ENCODE results near the gene TP53I11. TPM values are rescaled to one million over a fixed set of nuclear protein-coding genes. Genes with fewer than 3 reads are reported as not detected.

Gene TP53I11
- total and polyA plus RNA-seq, 9 of the 15 experiments (the other 6 are each of a cell fraction or from before 2014, with no cell fraction given) = 0.14 to 2.5 (median 1.2) TPM; not detected in 2

DNA sequence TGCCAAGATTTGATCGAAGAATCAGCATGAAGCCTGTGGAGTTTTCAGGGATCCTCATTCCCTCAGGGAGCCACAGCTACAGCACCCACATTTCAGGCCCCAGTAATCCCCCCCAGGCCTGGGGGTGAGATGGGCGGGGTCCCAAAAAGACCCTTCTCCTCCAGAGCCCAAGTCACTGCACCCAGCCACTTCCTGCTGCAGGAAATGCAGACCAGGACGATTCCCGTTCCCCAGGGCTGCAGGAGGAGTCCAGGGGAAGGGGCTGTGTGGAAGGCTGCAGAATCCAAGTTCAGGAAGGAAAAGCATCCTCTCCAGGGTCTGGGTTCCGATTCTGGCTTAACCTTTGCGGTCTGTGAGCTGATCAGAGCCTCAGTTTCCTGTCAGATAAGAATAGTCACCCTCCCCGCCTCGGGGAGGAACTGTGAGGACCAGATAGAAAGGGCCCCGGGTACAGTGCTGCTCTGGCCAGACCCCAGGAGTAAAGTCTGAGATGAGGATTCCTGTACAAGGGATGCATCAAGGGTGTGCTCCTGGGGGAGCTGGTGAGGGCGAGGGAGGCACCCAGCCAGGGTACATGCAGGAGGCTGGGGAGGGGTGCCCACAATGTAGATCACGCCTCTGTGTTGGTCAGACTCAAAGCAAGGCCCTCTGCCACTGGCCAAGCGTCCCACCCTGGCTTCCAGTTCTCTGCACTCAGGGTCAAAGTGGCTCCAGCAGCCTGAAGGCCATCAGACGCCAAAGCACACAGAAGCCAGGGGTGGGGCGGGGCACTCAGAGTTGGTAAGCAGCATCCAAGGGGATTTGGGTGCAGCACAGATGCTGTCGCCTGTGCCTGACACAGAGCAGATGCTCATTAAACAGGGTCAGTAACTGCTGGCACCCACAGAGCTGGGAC lies 30.1 kb upstream of the TP53I11 start (continued):
- TF ChIP-seq YY1 (IDR thresholded peaks at IDR 0.05; ENCODE audit: borderline replicate concordance in 1 of 3, control insufficient read depth in 1 of 3, extremely low read depth in 1 of 3, insufficient read depth in 3 of 3, insufficient read length in 1 of 3, insufficient replicate concordance in 2 of 3, low read depth in 1 of 3, low read length in 2 of 3) (no peak), ZNF76 (CRISPR knock-in tag; IDR thresholded peaks at IDR 0.05; ENCODE audit: borderline replicate concordance) (no peak), ZNF140 (CRISPR knock-in tag; IDR thresholded peaks at IDR 0.05) (no peak)

DNA sequence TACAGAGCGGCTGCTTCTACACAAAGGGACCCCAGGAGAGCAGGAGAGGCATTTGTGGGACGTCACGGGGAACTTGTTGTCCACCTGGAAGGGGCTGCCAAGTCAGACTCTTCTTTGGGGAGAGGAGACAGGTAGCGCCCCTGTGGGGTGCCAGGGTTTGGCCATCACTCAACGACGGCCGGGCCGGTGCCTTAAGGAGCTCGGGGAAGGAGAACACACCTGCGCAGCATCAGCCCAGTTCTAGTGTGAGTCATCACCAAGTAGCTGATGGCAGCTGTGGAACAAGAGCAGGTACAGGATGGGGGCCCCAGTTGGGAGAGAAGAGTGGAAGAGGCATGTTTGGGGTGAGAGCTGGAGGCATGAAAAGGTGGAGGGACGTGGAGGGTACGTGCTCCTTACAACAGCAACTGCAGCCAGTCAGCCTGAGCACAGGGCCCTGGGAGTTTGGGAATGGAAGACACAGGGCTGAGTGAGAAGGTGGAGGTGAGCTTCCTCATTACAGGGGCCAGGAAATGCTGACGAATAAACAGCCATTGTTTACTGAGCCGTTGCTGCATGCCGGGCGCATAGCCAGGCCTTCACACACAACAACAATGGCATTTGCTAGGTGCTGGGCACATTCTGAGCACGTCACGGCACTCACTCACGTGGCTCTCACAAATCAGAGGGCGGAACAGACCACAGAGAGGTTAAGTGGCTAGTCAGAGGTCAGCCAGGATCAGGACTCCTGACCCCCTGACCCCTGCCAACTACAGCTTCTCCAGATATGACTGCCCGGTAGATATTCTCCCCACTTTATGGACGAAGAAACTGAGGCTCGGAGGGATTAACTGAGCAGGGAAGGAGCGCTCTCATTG lies 29.1 kb upstream of the TP53I11 start:
- FAIRE-seq (no peak), ATAC-seq (no peak), DNase-seq (ENCODE audit: extremely low read depth in 1 of 4, low spot score in 3 of 4) (no peak)
- no TSS peak for BruUV-seq (replicated peaks)
- CTCF ChIA-PET (ENCODE audit: low intra/inter-chr PET ratio) = no interaction called here
- intact Hi-C loops (cut with micrococcal nuclease) (loop anchor here (5.0 kb wide), 1 partner anchor 42 kb away; no protein-coding TSS in a partner anchor), in situ Hi-C loops (cut with MboI) (no loop called here)
- H3K9ac ChIP-seq (ENCODE audit: insufficient read depth in 1 of 2, low read depth in 2 of 2, low read length in 2 of 2) = no peak overlapping the region
- no peaks in the 10 kb centered on the region for H3K36me3 ChIP-seq (ENCODE audit: control insufficient read depth, insufficient read depth, low read length)
- H2AFZ ChIP-seq (ENCODE audit: low read depth, low read length) = no peak overlapping the region
- H3K4me3 ChIP-seq = no peak overlapping the region
- WGBS (ENCODE audit: insufficient coverage, low coverage, missing lambda C conversion rate) = 1% methylated on average over 22 of the region's 24 CpGs
- H3K4me2 ChIP-seq (ENCODE audit: insufficient read depth, low read length) = no peak overlapping the region
- POLR2A ChIA-PET = interaction anchor here (0.6 to 1.0 kb wide), 4 partner anchors 13 to 236 kb away, joined by 3 to 5 read pairs (median 4); no protein-coding TSS in a partner anchor
- peaks cover 0 to 48% of the 10 kb centered on the region in 2 experiments; a peak in 3 of 5 replicates for H3K27me3 ChIP-seq (ENCODE audit: control insufficient read depth in 2 of 2, insufficient read depth in 2 of 2, low read length in 2 of 2)
- no peaks in the 10 kb centered on the region for H3K79me2 ChIP-seq (ENCODE audit: control insufficient read depth, insufficient read depth, low read length)
- H4K20me1 ChIP-seq (replicated peaks; ENCODE audit: control insufficient read depth, insufficient read depth, low read length) = 0 out of 2 replicates have a peak, but pooled peaks cover 4% of the 10 kb centered on the region
- H3K27ac ChIP-seq (ENCODE audit: extremely low read depth, low read depth, low read length) = no peak overlapping the region
- H3K4me1 ChIP-seq (replicated peaks in 1 of 2; ENCODE audit: control insufficient read depth in 2 of 2, insufficient read depth in 2 of 2, low read length in 2 of 2) = no peaks in the 10 kb centered on the region
- H3K9me3 ChIP-seq (replicated peaks; ENCODE audit: control insufficient read depth, insufficient read depth, low read depth, low read length) = no peaks in the 10 kb centered on the region
- no peaks in the 10 kb centered on the region for H3K9me1 ChIP-seq (ENCODE audit: control insufficient read depth, insufficient read depth, low read length)
- TF ChIP-seq ZNF184 (CRISPR knock-in tag; IDR thresholded peaks at IDR 0.05) (no peak), KDM1A (IDR thresholded peaks at IDR 0.05) (peak in 1 of 2 experiments; percentile 22; a peak in 1 of 4 replicates), RBM25 (IDR thresholded peaks at IDR 0.05; ENCODE audit: low read depth, low read length, severe bottlenecking) (peak; percentile 66), CBX3 (IDR thresholded peaks at IDR 0.05; ENCODE audit: borderline replicate concordance in 1 of 2, low read length in 2 of 2) (no peak)
- TF ChIP-seq, protein P1, sequence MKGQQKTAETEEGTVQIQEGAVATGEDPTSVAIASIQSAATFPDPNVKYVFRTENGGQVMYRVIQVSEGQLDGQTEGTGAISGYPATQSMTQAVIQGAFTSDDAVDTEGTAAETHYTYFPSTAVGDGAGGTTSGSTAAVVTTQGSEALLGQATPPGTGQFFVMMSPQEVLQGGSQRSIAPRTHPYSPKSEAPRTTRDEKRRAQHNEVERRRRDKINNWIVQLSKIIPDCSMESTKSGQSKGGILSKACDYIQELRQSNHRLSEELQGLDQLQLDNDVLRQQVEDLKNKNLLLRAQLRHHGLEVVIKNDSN (CRISPR knock-in tag; IDR thresholded peaks at IDR 0.05) = 0 out of 2 replicates have a peak, but pooled peaks have one; percentile 11

Measured in K562 (cell line).